ENCODE measurements around the gene NFATC2. TPM values are rescaled to one million over a fixed set of nuclear protein-coding genes. Genes with fewer than 3 reads are reported as not detected.

NFATC2 gene
- total and polyA plus RNA-seq, 2 of the 8 experiments (the other 6 are each of a cell fraction or from before 2014, with no cell fraction given), result 0.27 to 0.91 TPM

GRCh38 chr20:51419231-51419630, 123.3 kb downstream of the NFATC2 start (continued):
- no peak for TF ChIP-seq CHD7 (IDR thresholded peaks at IDR 0.05; ENCODE audit: insufficient replicate concordance, low read length)
- no peak for TF ChIP-seq YY1 (IDR thresholded peaks at IDR 0.05; ENCODE audit: low read depth, low read length)
- no peak for TF ChIP-seq KDM4A (IDR thresholded peaks at IDR 0.05; ENCODE audit: low read depth, low read length, severe bottlenecking)
- TF ChIP-seq NANOG (IDR thresholded peaks at IDR 0.05; ENCODE audit: insufficient read depth, low read depth, low read length, poor library complexity, severe bottlenecking), result no peak
- TF ChIP-seq RBBP5 (IDR thresholded peaks at IDR 0.05; ENCODE audit: borderline replicate concordance, low read depth, low read length), result no peak
- TF ChIP-seq CREB1 (IDR thresholded peaks at IDR 0.05), result no peak
- TF ChIP-seq MAFK (IDR thresholded peaks at IDR 0.05; ENCODE audit: low read depth, low read length), result no peak
- no peak for TF ChIP-seq JUND (IDR thresholded peaks at IDR 0.05; ENCODE audit: low read length)
- no peak for TF ChIP-seq RXRA (IDR thresholded peaks at IDR 0.05; ENCODE audit: insufficient read depth, low read depth, low read length)
- TF ChIP-seq RFX5 (IDR thresholded peaks at IDR 0.05; ENCODE audit: borderline replicate concordance, low read depth, low read length), result no peak
